IPS-18a (cell line): Measurements from ENCODE around the gene BCAS3.

Experiments used
- H3K27ac ChIP-seq: one replicate; pipeline ENCODE4 v1.5.1; 2013; ENCODE audit warnings: low read length
- H3K27me3 ChIP-seq: one replicate; pipeline ENCODE4 v1.6.1; 2013; ENCODE audit warnings: mild to moderate bottlenecking, low read length; ENCODE audit not compliant: control insufficient read depth, insufficient read depth
- H3K36me3 ChIP-seq: one replicate; pipeline ENCODE4 v1.6.1; 2013; ENCODE audit warnings: low read depth, low read length; ENCODE audit not compliant: control insufficient read depth
- H3K4me1 ChIP-seq: one replicate; pipeline ENCODE4 v1.6.1; 2013; ENCODE audit warnings: low read depth, low read length; ENCODE audit not compliant: control insufficient read depth
- H3K4me3 ChIP-seq: one replicate; pipeline ENCODE4 v1.5.1; 2013; ENCODE audit warnings: low read length
- H3K9ac ChIP-seq: one replicate; pipeline ENCODE4 v1.6.1; 2013; ENCODE audit warnings: mild to moderate bottlenecking, low read length, moderate library complexity
- H3K9me3 ChIP-seq: one replicate; pipeline ENCODE4 v1.6.1; 2013; ENCODE audit warnings: low read depth, low read length; ENCODE audit not compliant: control insufficient read depth

The BCAS3 gene

DNA sequence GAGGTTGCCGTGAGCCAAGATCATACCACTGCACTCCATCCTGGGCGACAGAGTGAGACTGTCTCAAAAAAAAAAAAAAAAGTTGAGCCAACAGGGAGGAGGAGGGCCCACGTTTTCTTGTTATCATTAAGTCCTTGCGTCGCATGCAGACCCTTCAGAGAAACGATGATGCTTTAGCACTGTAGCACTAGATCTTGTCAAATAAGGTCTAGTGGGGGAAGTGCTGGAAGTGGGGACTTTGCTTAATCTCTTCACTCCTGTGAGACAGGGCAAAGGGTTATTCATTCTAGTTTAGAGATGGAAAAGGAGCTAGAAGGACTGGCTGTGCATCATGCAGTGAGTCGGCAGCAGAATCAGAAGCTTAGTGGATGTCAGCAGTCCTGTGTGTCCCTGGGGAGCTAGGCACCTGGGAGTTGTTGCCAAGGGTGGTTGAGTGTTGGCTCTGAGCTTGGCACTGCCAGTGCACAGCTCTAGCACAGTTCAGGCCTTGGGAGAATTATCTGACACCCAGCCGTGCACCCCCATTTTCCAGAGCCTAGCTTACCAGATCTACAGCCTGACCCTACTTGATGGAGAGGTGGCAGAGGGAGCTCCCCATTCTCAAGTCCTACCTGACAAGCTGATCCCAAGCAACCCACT lies 688.5 kb downstream of the BCAS3 start:
- no peaks in the 10 kb centered on the region for H3K27me3 ChIP-seq
- H3K4me1 ChIP-seq, result no peaks in the 10 kb centered on the region
- no peak overlapping the region for H3K9ac ChIP-seq
- H3K27ac ChIP-seq, result no peak overlapping the region
- no peak overlapping the region for H3K4me3 ChIP-seq
- H3K9me3 ChIP-seq, result no peaks in the 10 kb centered on the region
- H3K36me3 ChIP-seq, result no peaks in the 10 kb centered on the region

DNA sequence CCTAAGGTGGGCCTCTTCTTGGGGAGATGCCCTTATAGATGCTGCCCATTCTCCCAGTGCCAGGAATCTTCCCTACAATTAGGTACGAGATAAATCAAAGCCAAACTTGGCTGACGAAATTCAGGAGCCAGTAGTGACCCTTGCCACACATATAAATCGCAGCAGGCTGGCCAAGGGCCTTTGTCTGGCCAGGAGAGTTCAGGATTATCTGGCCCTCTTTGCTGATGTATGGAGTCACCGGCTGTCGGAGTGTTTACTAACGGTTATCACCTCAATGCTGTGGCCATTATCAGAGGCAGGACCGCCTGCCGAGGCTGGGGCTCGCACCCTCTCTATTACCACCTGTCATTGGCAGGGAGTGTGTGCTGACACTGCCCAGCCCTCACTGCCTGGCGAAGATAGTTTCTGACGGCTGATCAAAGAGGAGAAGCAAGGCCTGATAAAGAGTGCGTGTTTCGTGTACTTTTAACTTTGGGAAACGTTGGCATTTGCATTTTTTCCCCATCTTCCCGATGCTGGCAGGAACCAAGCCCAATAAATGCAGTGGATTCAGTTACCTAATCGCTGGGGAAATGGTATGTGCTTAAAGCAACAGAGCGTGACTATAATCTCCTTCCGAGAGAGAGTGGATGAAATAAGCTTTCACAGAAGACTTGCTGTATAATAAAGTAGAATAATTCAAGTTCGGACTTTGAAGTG lies 689.2 kb downstream of the BCAS3 start:
- Histone ChIP-seq H3K9ac (no peak overlapping the region), H3K36me3 (no peaks in the 10 kb centered on the region), H3K27me3 (no peaks in the 10 kb centered on the region), H3K27ac (no peak overlapping the region), H3K9me3 (no peaks in the 10 kb centered on the region), H3K4me3 (no peak overlapping the region), H3K4me1 (no peaks in the 10 kb centered on the region)

DNA sequence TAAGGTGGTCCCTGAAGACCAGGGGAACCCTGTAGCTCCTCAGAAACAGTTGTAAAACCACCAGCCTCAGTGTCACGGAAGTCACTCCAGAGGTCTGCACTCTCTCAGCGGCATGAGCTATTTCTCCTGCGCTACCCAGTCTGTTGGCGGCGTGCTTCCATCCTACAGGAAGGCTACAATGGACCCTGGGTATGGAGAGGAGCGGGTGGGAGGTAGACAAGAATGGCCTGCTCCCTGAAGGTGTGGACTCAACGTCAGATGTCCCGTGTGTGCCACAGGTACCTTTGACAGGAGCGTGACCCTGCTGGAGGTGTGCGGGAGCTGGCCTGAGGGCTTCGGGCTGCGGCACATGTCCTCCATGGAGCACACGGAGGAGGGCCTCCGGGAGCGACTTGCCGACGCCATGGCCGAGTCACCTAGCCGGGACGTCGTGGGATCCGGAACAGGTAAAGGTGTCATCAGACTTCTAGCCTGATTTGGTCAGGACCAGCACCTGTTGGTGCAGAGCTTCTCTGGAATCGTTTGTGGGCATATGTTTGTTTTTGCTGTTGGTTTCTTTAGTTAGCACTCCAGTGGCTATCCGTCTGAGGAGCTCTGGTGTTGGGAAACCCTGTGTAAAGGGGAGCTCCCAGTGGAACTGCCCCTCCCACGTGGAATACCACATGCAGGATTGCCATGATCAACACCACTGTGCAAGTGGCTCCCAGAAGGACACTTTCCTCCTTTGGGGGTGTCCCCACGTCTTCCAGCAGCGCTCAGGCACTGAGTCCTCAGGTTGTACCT lies 690.6 kb downstream of the BCAS3 start:
- Histone ChIP-seq H3K9ac (no peak overlapping the region), H3K27me3 (no peaks in the 10 kb centered on the region), H3K4me1 (no peaks in the 10 kb centered on the region), H3K36me3 (no peaks in the 10 kb centered on the region), H3K27ac (no peak overlapping the region), H3K9me3 (no peaks in the 10 kb centered on the region), H3K4me3 (no peak overlapping the region)

DNA sequence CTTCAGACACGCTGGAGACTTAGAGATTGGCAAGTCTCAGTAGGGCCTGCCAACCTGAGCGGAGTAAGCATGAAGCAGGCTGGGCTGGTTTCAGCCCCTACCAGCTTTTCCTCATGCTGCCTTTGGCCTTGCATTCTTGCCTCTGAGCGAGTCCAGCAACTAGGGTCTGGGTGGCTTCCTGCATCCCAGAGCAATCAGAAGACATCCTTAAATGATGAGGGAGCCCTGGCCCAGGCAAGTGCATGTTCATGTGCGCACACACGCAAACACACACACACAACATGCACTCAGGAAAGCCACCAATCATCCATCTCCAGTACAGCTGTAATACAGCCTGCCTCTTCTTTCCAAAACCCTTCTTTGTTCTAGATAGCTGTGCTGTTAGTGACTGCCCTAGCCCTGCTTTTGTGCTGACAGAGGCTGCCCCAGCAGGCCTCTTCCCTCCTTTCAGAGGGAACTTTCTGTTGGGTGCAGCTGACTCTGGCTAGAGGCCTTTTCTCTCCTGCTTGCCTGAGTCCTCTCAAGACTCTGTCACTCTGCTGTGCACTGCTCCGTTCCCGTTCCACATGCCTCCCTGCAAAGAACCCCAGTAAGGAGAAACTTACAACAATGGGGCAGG lies 691.3 kb downstream of the BCAS3 start:
- Histone ChIP-seq H3K36me3 (no peaks in the 10 kb centered on the region), H3K4me3 (no peak overlapping the region), H3K27me3 (no peaks in the 10 kb centered on the region), H3K9me3 (no peaks in the 10 kb centered on the region), H3K4me1 (no peaks in the 10 kb centered on the region), H3K9ac (no peak overlapping the region), H3K27ac (no peak overlapping the region)

DNA sequence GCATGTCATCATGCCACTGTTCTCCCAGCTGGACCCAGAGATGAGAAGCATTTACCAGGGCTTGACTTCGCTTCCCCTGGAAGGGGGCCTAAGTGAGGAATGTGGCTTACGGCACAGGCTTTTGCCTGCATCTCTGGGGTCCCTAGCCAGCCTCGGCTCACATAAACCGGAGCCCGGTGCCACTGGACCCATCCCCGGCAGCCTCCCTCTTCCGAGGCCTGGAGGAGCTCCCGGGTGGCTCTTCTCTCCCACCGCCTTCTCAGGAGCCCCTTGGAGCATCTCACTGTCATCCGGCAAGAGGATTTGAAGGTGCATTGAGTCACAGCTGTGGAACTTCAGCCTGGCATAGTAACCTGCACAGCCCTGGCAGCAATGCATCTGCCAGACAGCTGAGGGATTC lies 692.1 kb downstream of the BCAS3 start:
- Histone ChIP-seq H3K4me1 (no peaks in the 10 kb centered on the region), H3K4me3 (no peak overlapping the region), H3K9me3 (no peaks in the 10 kb centered on the region), H3K9ac (no peak overlapping the region), H3K27me3 (no peaks in the 10 kb centered on the region), H3K36me3 (no peaks in the 10 kb centered on the region), H3K27ac (no peak overlapping the region)

DNA sequence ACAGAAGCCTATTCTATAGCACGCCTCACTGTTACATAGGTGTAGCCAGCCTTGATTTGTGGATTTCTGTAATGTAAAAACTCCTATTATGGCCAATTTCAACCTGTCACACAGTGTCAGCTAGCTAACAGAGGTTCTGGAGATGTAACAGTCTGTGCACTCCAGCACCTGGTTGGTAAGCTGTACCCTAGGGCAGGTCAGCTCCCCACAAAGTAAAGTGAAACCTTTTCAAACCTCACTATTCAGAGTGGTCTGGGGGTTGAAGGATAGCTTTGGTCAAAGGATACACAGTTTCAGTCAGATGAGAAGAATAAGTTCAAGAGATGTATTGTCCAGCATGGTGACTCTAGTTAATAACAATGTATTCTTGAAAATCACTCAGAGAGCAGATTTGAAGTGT lies 693.5 kb downstream of the BCAS3 start:
- H3K9ac ChIP-seq, result no peak overlapping the region

DNA sequence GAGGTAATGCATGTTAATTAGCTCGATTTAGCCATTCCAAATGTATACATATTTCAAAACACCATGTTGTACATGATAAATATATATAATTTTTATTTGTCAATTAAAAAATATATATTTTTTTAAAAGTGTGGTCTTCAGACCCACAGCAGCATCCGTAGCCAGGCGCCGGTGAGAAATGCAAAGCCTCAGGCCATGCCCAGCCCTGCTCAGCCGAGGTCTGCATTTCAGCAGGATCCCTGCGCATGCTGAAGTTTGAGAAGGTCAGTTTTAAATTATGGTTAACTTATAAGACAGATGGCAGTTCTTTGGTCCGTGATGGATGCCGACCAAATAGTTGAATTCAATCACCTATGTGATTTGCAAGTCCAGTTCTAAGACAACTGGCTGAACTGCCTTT lies 694.0 kb downstream of the BCAS3 start:
- H3K9me3 ChIP-seq, result no peaks in the 10 kb centered on the region
- H3K27me3 ChIP-seq, result no peaks in the 10 kb centered on the region
- no peaks in the 10 kb centered on the region for H3K36me3 ChIP-seq
- no peak overlapping the region for H3K9ac ChIP-seq
- no peak overlapping the region for H3K4me3 ChIP-seq
- no peak overlapping the region for H3K27ac ChIP-seq
- H3K4me1 ChIP-seq, result no peaks in the 10 kb centered on the region

More for the DNA sequence above, 693.5 kb downstream of the BCAS3 start:
- Histone ChIP-seq H3K9me3 (no peaks in the 10 kb centered on the region), H3K4me1 (no peaks in the 10 kb centered on the region), H3K36me3 (no peaks in the 10 kb centered on the region), H3K27ac (no peak overlapping the region), H3K27me3 (no peaks in the 10 kb centered on the region), H3K4me3 (no peak overlapping the region)

DNA sequence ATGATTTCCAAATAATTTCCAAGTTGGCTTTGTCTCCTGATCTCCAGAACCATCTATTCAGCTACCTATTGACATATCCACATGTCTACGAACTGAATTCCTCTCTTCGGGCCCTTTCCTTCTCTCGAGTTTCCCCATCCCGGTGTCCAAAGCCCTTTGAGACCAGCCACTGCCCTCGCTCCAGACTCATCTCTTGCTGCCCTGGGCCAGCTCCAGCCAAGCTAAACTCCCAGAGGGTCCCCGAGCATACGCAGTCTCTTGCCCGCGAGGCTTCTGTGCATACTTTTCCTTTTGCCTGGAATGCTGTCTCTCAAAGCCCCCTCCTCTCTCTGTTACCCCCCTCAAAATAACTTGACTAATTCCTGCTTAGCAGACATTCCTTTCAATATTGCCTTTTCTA lies 694.8 kb downstream of the BCAS3 start:
- H3K27ac ChIP-seq, result no peak overlapping the region
- no peaks in the 10 kb centered on the region for H3K4me1 ChIP-seq
- no peaks in the 10 kb centered on the region for H3K36me3 ChIP-seq
- H3K4me3 ChIP-seq, result no peak overlapping the region
- H3K27me3 ChIP-seq, result no peaks in the 10 kb centered on the region
- H3K9me3 ChIP-seq, result no peaks in the 10 kb centered on the region
- H3K9ac ChIP-seq, result no peak overlapping the region

DNA sequence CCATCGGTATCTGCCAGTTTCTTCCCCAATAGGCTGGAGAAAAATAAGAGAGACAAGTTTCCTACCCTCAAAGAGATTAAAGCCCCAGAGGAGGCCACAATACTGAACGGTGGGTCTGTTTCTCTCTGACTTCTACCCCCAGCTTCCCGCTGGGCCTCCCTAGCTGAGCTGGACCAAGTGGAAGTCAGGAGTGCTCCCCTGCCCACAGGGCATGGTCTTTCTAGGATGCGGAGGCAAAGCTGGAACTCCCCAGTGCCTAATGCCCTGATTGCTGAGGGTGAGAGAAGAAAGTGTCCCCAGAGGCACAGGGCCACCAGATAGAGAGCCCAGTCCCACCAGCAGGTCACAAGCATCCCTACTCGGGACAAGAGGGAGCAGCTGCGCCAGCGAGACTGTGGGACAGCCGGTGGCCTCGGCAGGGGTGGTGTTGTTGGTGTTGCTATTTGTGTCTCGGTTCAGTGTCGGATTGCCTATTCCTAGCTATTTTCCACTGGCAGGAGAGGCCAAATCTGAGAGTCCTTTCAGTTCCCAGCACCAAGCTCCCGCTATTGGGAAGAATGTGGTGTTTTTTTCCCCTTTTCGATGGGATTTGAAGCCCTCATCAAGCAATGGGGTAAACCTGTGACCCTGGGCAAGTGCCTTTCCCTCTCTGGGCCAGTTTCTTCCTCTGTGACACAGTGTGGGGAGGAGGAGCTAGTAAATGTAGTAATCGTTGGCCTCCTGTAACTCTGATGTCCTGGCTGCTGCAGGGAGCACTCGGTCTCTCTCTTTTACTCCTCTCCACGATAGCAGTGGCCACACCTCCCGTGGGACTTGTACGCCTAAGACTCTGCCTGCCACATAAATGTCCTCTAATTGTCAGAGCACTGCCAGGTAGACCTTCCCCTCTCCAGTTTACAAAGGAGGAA lies 699.5 kb downstream of the BCAS3 start:
- H3K4me1 ChIP-seq, result no peaks in the 10 kb centered on the region
- no peaks in the 10 kb centered on the region for H3K27me3 ChIP-seq
- H3K36me3 ChIP-seq, result no peaks in the 10 kb centered on the region
- H3K4me3 ChIP-seq, result no peak overlapping the region
- no peak overlapping the region for H3K27ac ChIP-seq
- no peaks in the 10 kb centered on the region for H3K9me3 ChIP-seq
- no peak overlapping the region for H3K9ac ChIP-seq

DNA sequence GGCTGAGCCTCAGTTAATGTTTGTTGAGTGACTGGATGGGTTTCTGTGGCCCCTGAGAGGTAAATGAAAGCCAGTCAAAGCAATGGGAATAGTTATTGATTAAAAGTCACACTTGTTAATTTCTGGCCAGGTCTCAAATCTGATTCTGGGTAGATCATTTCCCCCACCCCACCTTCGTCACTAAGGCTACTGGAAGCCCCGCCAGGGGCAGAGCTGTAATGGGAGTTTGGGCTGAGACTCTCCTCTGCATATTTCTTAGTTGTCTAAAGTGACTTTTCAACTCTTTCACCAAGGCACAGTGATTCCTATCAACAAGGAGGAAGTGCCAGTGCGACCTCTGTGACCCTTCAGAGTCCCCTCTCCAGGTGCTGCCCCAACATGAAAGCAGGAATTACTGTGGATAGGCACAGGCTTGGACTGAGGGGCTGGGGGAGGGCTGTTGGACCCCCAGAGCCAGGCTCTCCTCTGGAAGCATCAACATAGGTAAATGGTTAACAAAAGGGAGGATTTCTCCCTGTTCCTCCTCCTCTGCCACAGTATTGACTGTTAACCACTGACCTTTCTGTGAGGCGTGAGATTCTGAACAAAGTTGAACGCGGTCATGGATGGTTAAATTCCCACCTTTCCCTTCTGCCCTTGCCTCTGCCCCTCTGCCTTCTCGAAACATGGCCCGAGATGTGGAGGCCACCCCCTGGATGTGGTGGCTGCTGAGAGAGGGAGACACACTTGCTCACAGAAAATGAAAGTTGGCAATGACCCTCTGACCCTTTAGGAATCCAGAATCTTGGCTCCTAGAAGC lies 701.2 kb downstream of the BCAS3 start:
- H3K9ac ChIP-seq, result no peak overlapping the region
- no peak overlapping the region for H3K27ac ChIP-seq
- no peak overlapping the region for H3K4me3 ChIP-seq
- no peaks in the 10 kb centered on the region for H3K9me3 ChIP-seq
- H3K27me3 ChIP-seq, result no peaks in the 10 kb centered on the region
- no peaks in the 10 kb centered on the region for H3K4me1 ChIP-seq
- H3K36me3 ChIP-seq, result no peaks in the 10 kb centered on the region
